GM19328 (cell line): ENCODE data around the gene RNF213.
"Not testable (repeated sequence)": the region's sequence is repeated elsewhere in the genome, so short reads cannot be mapped to it uniquely, and the experiment has no call there.

ENCODE experiments used
- ATAC-seq: cut with Tn5 transposase; IDR thresholded peaks from one replicate; pipeline ENCODE4 v1.9.1; 2021; ENCODE audit warnings: mild to moderate bottlenecking, moderate library complexity; ENCODE audit not compliant: unreplicated experiment

The RNF213 gene

DNA sequence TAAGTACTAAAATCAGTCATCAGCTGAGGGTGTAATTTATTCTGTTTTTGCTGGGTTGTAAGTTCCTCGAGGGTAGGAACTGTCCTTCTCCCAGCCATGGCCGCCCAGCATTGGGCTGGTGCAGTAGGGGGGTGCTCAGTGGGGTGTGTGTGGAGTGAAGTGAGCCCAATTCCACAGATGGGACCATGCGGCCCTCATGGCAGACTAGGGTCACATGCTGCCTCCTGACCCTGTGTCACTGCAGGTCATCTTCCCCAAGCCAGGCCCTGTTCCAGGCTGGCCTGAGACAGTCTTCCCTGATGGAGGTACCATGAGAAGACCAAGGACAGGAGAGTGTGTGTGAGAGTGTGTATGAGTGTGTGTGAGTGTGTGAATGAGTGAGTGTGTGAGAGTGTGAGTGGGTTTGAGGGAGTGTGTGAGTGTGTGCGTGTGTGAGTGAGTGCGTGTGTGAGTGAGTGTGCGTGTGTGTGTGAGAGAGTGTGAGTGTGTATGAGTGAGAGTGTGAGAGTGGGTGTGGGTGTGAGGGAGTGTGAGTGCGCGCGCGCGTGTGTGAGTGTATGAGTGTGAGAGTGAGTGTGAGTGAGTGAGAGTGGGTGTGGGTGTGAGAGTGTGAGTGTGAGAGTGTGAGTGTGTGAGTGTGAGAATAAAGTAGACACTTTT, 36.7 kb upstream of the RNF213 start:
- ATAC-seq: no peak

GRCh38 chr17:80224683-80225082, 36.0 kb upstream of the RNF213 start:
- ATAC-seq: no peak

DNA sequence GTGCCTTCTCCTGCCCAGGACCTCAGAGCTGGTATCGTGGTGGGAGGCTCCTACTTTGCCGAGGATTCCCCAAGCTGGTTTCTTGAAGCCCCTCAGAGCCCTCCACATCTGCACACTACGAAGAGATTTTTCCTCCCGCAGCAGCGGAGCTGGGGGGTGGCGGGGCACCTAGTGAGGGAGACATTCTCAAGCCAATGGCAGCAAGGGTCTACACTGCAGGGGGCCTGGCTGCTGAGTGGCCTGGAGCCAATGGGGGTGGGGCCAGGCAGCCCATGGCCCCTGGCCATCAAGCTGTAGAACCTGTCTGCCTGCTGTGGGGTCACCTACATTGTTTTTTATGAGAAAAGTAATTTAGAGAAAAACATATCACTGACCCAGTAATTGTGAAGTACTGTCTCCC, 35.4 kb upstream of the RNF213 start:
- no peak for ATAC-seq

GRCh38 chr17:80227156-80227555, 33.5 kb upstream of the RNF213 start:
- no peak for ATAC-seq

DNA sequence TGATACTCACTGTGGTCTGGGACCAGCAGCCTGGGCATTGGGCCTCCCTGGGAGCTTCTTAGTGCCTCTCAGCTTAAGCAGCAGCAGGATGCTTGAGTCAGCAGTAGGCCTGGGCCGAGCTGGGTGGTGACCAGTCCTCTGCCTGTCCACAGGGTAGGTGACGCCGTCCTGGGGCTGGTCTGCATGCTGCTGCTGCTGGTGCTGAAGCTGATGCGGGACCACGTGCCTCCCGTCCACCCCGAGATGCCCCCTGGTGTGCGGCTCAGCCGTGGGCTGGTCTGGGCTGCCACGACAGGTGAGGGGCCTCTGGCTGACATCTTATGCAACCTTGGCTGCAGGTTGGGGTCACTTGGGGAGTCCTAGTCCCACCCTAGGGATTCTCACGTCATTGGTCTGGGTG, 33.0 kb upstream of the RNF213 start:
- no peak for ATAC-seq

- ATAC-seq: no peak
These were observed 32.2 kb upstream of the RNF213 start for GRCh38 chr17:80228477-80228876.

DNA sequence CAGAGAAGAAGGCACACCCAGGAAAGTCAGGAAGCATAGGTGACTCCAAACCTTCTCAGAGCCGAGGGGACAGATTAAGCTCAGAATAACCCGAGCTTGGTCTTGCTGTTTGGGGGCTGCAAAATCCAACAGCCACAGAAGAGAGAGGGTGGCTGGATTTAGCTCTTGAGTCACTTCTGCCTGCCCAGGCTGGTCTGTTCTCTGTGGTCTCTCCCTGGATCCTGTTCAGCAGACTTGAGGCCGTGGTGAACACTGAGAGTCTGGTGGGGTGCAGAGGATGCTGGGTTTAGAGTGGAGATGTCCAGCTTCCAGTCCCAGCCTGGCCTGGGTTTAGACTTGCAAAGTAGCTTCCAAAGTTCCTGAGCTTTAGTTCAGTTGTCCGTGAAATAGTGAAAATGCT, 31.6 kb upstream of the RNF213 start:
- ATAC-seq: no peak

DNA sequence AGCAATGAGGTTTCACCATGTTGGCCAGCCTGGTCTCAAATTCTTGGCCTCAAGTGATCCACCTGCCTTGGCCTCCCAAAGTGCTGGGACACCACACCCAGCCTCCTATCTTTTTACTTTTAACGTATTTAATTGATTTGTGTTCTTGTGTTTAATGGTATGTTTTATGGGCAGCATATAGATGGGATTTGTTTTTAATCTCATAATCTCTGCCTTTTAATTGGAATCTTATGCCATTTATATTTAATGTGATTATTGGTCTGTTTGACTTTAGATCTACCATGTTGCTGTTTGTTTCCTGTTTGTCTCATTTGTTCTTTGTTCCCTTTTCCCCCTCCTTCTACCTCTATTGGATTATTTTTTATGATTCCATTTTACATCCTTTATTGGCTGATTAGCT, 28.2 kb upstream of the RNF213 start:
- no peak for ATAC-seq

DNA sequence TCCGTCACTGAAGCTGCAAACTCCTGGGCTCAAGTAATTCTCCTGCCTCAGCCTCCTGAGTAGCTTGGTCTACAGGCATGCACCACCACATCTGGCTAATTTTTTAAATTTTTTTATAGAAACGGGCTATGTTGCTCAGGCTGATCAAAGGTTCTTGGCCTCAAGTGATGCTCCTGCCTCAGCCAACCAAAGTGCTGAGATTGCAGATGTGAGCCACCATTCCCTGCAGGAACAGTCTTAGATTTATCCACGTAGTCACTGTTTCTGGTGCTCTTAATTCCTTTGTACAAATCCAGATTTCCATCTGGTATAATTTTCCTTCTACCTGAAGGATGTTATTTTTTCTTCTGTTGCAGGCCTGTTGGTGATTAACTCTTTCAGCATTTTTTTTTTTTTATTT, 27.4 kb upstream of the RNF213 start:
- ATAC-seq: no peak

DNA sequence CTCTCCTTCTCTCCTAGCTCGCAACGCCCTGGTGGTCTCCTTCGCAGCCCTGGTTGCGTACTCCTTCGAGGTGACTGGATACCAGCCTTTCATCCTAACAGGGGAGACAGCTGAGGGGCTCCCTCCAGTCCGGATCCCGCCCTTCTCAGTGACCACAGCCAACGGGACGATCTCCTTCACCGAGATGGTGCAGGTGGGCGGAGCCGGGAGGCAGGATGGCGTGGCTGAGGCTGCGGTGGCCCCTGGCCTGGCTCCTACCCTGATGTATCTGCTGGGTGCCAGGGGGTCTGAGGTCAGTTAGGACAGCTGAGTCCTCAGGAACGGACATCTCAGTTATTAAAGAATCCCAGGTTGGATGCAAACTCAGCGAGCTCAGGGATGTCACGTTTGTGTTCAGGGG, 23.7 kb upstream of the RNF213 start:
- ATAC-seq: no peak

GRCh38 chr17:80237386-80237785, 23.3 kb upstream of the RNF213 start:
- no peak for ATAC-seq

GRCh38 chr17:80242505-80242904, 18.1 kb upstream of the RNF213 start:
- ATAC-seq: no peak

- no peak for ATAC-seq
These were observed 16.9 kb upstream of the RNF213 start for GRCh38 chr17:80243526-80244433.

DNA sequence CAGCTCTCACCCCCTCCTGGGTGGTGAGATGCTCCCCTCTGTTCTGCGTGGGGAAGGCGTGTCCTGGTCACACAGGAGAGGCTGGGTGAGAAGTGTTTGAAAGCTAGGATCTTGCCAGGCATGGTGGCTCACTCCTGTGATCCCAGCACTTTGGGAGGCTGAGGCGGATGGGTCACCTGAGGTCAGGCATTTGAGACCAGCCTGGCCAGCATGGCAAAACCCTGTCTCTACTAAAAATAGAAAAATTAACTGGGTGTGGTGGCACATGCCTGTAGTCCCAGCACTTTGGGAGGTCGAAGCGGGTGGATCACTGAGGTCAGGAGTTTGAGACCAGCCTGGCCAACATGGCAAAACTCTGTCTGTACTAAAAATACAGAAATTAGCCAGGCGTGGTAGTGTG, 16.2 kb upstream of the RNF213 start:
- not testable (repeated sequence) for ATAC-seq

DNA sequence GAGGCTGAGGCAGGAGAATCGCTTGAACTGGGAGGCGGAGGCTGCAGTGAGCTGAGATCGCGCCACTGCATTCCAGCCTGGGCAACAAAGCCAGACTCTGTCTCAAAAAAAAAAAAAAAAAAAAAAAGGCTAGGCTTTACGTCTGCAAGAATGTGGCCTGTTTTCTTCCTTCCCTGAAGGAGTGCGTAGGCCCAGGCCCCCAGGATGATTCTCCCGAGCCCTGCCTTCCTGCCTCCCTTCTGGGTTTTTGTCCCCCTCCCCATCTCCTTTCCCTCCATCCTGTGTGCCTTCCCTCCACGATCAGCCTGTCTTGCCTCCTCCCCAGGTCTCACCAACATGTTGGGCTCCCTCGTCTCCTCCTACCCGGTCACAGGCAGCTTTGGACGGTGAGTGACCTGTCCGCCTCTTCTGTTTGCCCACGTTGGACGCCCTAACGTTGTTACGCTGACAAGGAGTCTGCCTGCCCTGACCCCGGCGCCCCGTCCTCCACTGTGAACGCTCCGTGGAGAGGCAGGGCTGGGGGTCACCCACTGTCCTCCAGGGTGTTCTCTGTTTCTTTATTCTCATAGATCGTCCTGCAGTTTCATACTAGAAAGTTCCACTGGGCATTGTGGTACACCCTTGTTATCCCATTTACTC, 15.7 kb upstream of the RNF213 start:
- no peak for ATAC-seq

DNA sequence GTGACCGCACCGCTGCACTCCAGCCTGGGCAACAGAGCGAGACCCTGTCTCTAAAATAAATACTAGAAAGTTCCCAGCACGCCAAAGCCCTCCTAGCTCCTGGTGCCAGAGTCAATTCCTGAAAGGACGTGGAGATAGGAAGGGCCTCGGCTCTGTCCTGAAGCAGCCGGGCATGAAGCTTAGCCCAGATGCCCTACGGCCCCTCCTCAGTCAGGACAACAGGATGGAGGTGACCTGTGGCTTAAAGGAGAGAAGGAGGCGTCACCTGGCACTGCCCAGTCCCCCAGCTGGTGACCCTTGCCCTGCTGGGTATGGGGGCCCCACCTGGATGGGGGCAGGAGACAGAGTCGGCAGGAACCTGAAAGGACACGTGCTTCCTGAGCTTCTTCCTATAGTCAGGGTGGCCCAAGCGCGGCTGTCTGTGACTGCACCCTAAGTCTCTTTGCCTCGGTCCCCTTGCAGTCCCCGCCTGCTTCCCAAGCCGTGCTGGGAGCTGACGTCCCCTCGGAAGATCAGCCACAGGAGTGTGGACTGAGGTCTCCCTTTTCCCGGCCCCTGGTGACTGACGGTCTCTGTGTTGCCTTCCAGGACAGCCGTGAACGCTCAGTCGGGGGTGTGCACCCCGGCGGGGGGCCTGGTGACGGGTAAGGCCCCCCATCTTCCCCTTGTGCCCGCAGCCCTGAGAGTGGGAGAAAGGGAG, 14.9 kb upstream of the RNF213 start:
- no peak for ATAC-seq

DNA sequence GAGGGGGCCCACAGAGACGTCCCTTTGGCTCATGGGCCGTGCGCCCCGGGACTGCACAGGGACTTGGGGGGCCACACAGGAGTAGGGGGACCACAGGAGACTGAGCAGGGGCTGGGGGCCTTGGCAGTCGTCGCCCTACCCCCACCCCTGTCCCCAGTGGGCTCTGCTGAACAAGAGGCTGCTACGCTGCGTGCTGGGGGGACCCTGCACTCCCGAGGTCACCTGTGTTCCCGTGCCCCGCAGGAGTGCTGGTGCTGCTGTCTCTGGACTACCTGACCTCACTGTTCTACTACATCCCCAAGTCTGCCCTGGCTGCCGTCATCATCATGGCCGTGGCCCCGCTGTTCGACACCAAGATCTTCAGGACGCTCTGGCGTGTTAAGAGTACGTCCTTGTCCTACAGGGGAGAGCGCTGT, 14.4 kb upstream of the RNF213 start:
- ATAC-seq: no peak

GRCh38 chr17:80246726-80247125, 13.9 kb upstream of the RNF213 start:
- ATAC-seq: no peak

DNA sequence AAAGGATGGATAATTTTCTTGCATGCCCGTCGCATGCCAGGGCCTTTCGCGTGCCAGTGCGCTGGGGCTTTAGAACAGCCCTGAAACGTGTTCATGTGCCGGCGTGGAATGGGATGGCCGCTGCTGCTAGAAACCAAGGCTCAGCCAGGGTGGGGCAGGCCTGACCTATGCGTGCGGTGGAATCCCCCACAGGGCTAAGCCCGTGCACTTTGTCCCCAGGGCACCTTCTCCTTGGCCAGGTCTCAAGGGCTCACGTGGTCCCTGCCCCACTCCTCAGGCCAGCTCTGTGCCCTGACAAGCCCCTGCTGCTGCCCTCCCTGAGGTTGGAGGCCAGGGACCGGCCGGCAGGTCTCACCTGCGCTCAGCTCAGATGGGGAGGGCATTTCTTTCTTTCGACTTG, 13.1 kb upstream of the RNF213 start:
- no peak for ATAC-seq

GRCh38 chr17:80248001-80248893, 12.4 kb upstream of the RNF213 start:
- ATAC-seq: no peak
